ENCODE measurements around the gene TNFRSF21. TPM values are rescaled to one million over a fixed set of nuclear protein-coding genes. Genes with fewer than 3 reads are reported as not detected.

TNFRSF21 gene
- total and polyA plus RNA-seq, 9 of the 15 experiments (the other 6 are each of a cell fraction or from before 2014, with no cell fraction given): 0.63 to 5.7 (median 2.2) TPM

DNA sequence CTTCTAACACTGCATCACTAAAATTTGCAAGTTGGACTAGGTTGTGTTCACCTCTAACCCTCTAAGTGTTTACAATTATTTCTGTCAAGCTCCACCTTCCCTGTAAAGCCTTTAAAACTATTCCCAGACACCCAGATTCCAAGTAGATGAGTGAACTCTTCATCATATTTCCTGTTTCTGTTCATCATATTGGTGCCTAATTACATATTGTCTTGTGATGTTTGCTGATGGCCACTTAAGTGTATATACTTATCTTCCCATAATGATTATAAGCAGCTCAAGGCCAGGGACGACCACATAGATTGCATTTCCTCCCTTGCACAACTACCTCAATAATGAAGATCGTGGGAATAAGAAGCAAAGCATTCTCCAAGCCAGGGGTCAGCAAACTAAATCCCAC lies 16.8 kb downstream of the TNFRSF21 start (continued):
- TF ChIP-seq FOXJ3 (CRISPR knock-in tag; IDR thresholded peaks at IDR 0.05) (no peak), SETDB1 (IDR thresholded peaks at IDR 0.05; ENCODE audit: low read length) (no peak), ZNF764 (CRISPR knock-in tag; IDR thresholded peaks at IDR 0.05; ENCODE audit: low read depth) (no peak), ZNF696 (CRISPR knock-in tag; conservative IDR thresholded peaks at IDR 0.05) (no peak), RFX7 (CRISPR knock-in tag; IDR thresholded peaks at IDR 0.05) (no peak), SMARCA4 (IDR thresholded peaks at IDR 0.05) (no peak), ZNF232 (CRISPR knock-in tag; IDR thresholded peaks at IDR 0.05) (no peak), CBFB (CRISPR knock-in tag; IDR thresholded peaks at IDR 0.05) (no peak)
- TF ChIP-seq, protein P1, sequence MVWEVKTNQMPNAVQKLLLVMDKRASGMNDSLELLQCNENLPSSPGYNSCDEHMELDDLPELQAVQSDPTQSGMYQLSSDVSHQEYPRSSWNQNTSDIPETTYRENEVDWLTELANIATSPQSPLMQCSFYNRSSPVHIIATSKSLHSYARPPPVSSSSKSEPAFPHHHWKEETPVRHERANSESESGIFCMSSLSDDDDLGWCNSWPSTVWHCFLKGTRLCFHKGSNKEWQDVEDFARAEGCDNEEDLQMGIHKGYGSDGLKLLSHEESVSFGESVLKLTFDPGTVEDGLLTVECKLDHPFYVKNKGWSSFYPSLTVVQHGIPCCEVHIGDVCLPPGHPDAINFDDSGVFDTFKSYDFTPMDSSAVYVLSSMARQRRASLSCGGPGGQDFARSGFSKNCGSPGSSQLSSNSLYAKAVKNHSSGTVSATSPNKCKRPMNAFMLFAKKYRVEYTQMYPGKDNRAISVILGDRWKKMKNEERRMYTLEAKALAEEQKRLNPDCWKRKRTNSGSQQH (CRISPR knock-in tag; IDR thresholded peaks at IDR 0.05): no peak

DNA sequence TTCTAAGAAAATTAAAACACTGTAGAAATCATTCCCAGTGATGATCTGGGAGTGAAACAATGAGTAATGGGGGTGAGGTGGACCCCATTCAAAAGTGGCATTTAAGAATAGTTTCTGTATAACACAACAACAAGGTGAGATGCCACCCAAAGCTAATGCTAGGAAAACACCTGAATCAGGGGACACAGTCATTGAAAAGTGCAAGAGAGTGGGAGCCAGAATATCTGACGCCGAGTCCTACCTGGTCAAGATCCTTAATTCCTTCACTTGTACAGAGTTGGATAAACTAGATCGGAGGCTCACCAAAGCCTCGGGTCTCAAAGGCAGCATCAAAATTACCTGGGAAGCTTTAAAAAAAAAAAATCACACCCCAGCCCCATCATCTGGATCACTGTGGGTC lies 17.7 kb downstream of the TNFRSF21 start:
- no peak overlapping the region for H3K4me2 ChIP-seq (ENCODE audit: insufficient read depth, low read length)
- H3K9me1 ChIP-seq (ENCODE audit: control insufficient read depth, insufficient read depth, low read length): no peaks in the 10 kb centered on the region
- no peak for TF ChIP-seq EGR1 (conservative IDR thresholded peaks at IDR 0.05)
- no peak for TF ChIP-seq BMI1 (IDR thresholded peaks at IDR 0.05; ENCODE audit: low read length)
- TF ChIP-seq EZH2 (IDR thresholded peaks at IDR 0.05; ENCODE audit: borderline replicate concordance, low read depth, low read length): no peak
- no peak for TF ChIP-seq HEY1 (CRISPR knock-in tag; IDR thresholded peaks at IDR 0.05; ENCODE audit: borderline replicate concordance)
- TF ChIP-seq NR3C1 (CRISPR knock-in tag; IDR thresholded peaks at IDR 0.05): no peak
- no peak for TF ChIP-seq ZEB2 (IDR thresholded peaks at IDR 0.05)
- TF ChIP-seq POLR3G (IDR thresholded peaks at IDR 0.05; ENCODE audit: extremely low read depth, insufficient read length, insufficient replicate concordance): no peak
- no peak for TF ChIP-seq DPF2 (IDR thresholded peaks at IDR 0.05)
- TF ChIP-seq TGIF2 (CRISPR knock-in tag; IDR thresholded peaks at IDR 0.05): no peak
- no peak for TF ChIP-seq MYC (IDR thresholded peaks at IDR 0.05; ENCODE audit: low read depth, low read length)
- no peak for TF ChIP-seq MYC (CRISPR knock-in tag; IDR thresholded peaks at IDR 0.05; ENCODE audit: borderline replicate concordance, low read depth)
- no peaks in the 10 kb centered on the region for H3K79me2 ChIP-seq (ENCODE audit: control insufficient read depth, insufficient read depth, low read length)
- no peak overlapping the region for H3K9ac ChIP-seq (ENCODE audit: insufficient read depth in 1 of 2, low read depth in 2 of 2, low read length in 2 of 2)
- WGBS (ENCODE audit: insufficient coverage, low coverage, missing lambda C conversion rate): 25% methylated on average over 4 of the region's 4 CpGs
- intact Hi-C loops (cut with micrococcal nuclease) (no loop called here), in situ Hi-C loops (cut with MboI) (no loop called here)
- CTCF ChIA-PET (ENCODE audit: low intra/inter-chr PET ratio): no interaction called here
- H3K4me3 ChIP-seq: no peak overlapping the region
- no peak for DNase-seq (ENCODE audit: extremely low read depth in 1 of 4, low spot score in 3 of 4)
- BruUV-seq (replicated peaks): no TSS peak
- H3K9me3 ChIP-seq (replicated peaks; ENCODE audit: control insufficient read depth, insufficient read depth, low read depth, low read length): no peaks in the 10 kb centered on the region
- FAIRE-seq: no peak
- no peaks in the 10 kb centered on the region for H3K36me3 ChIP-seq (ENCODE audit: control insufficient read depth, insufficient read depth, low read length)
- no peak overlapping the region for H2AFZ ChIP-seq (ENCODE audit: low read depth, low read length)
- no peak for ATAC-seq
- H3K27me3 ChIP-seq (ENCODE audit: control insufficient read depth in 2 of 2, insufficient read depth in 2 of 2, low read length in 2 of 2): 0 out of 5 replicates have a peak, but pooled peaks cover 0 to 4% of the 10 kb centered on the region in 2 experiments
- no peaks in the 10 kb centered on the region for H3K4me1 ChIP-seq (replicated peaks in 1 of 2; ENCODE audit: control insufficient read depth in 2 of 2, insufficient read depth in 2 of 2, low read length in 2 of 2)
- POLR2A ChIA-PET: interaction anchor here (0.6 to 1.1 kb wide), 2 partner anchors 15 to 186 kb away, joined by 3 read pairs; no protein-coding TSS in a partner anchor
- H3K27ac ChIP-seq (ENCODE audit: extremely low read depth, low read depth, low read length): no peak overlapping the region
- H4K20me1 ChIP-seq (replicated peaks; ENCODE audit: control insufficient read depth, insufficient read depth, low read length): no peaks in the 10 kb centered on the region
